Measurements from ENCODE around the gene REXO5.
"Not testable (repeated sequence)": the region's sequence is repeated elsewhere in the genome, so short reads cannot be mapped to it uniquely, and the experiment has no call there.

Gene REXO5

GRCh38 chr16:20806168-20807050, at the start of gene REXO5, which contains the start of gene ERI2:
REXO5 (plus strand) TSS chr16:20806527; CDS start chr16:20806954, 427 bp downstream.
ERI2 (minus strand) TSS chr16:20806472; CDS start chr16:20806430, 42 bp downstream.
- FAIRE-seq (peak; percentile 88), DNase-seq (ENCODE audit: extremely low spot score, insufficient read length, low read depth) (peak; percentile 87)

- FAIRE-seq (no peak), DNase-seq (ENCODE audit: extremely low spot score, insufficient read length, low read depth) (no peak)
Measured at GRCh38 chr16:20760346-20760745, 46.0 kb upstream of the REXO5 start.

GRCh38 chr16:20761175-20761574, 45.2 kb upstream of the REXO5 start:
- no peak for DNase-seq (ENCODE audit: extremely low spot score, insufficient read length, low read depth)
- FAIRE-seq, result no peak

- DNase-seq (ENCODE audit: extremely low spot score, insufficient read length, low read depth) (no peak), FAIRE-seq (no peak)
Measured at GRCh38 chr16:20762404-20763123, 43.8 kb upstream of the REXO5 start.

GRCh38 chr16:20763461-20764232, 42.7 kb upstream of the REXO5 start, which contains the start of gene ACSM3:
ACSM3 (plus strand) TSS chr16:20764014; CDS start chr16:20770035, 6,021 bp downstream.
- peak; percentile 73 for DNase-seq (ENCODE audit: extremely low spot score, insufficient read length, low read depth)
- peak; percentile 100 for FAIRE-seq

GRCh38 chr16:20764448-20764847, 41.9 kb upstream of the REXO5 start:
- DNase-seq (ENCODE audit: extremely low spot score, insufficient read length, low read depth); FAIRE-seq: not testable (repeated sequence)

GRCh38 chr16:20765732-20766131, 40.6 kb upstream of the REXO5 start:
- no peak for FAIRE-seq

GRCh38 chr16:20766294-20766693, 40.0 kb upstream of the REXO5 start:
- DNase-seq (ENCODE audit: extremely low spot score, insufficient read length, low read depth) (no peak), FAIRE-seq (no peak)

More at GRCh38 chr16:20765732-20766131, 40.6 kb upstream of the REXO5 start:
- DNase-seq (ENCODE audit: extremely low spot score, insufficient read length, low read depth), result no peak

- FAIRE-seq, result no peak
Measured at GRCh38 chr16:20767577-20767976, 38.8 kb upstream of the REXO5 start.

GRCh38 chr16:20768121-20768520, 38.2 kb upstream of the REXO5 start:
- DNase-seq (ENCODE audit: extremely low spot score, insufficient read length, low read depth) (no peak), FAIRE-seq (no peak)

More at GRCh38 chr16:20767577-20767976, 38.8 kb upstream of the REXO5 start:
- DNase-seq (ENCODE audit: extremely low spot score, insufficient read length, low read depth), result no peak

GRCh38 chr16:20768818-20769217, 37.5 kb upstream of the REXO5 start:
- DNase-seq (ENCODE audit: extremely low spot score, insufficient read length, low read depth) (no peak), FAIRE-seq (no peak)

- peak; percentile 9 for FAIRE-seq
Measured at GRCh38 chr16:20773679-20774078, 32.6 kb upstream of the REXO5 start.

GRCh38 chr16:20774703-20775362, 31.5 kb upstream of the REXO5 start:
- FAIRE-seq (peak; percentile 78), DNase-seq (ENCODE audit: extremely low spot score, insufficient read length, low read depth) (peak; percentile 30)

More at GRCh38 chr16:20773679-20774078, 32.6 kb upstream of the REXO5 start:
- DNase-seq (ENCODE audit: extremely low spot score, insufficient read length, low read depth), result no peak

GRCh38 chr16:20781697-20782096, 24.6 kb upstream of the REXO5 start:
- DNase-seq (ENCODE audit: extremely low spot score, insufficient read length, low read depth), result no peak
- FAIRE-seq, result no peak

- DNase-seq (ENCODE audit: extremely low spot score, insufficient read length, low read depth) (no peak), FAIRE-seq (no peak)
Measured at GRCh38 chr16:20782470-20782869, 23.9 kb upstream of the REXO5 start.

GRCh38 chr16:20784204-20784603, 22.1 kb upstream of the REXO5 start:
- FAIRE-seq, result no peak

GRCh38 chr16:20789130-20789529, 17.2 kb upstream of the REXO5 start:
- DNase-seq (ENCODE audit: extremely low spot score, insufficient read length, low read depth) (no peak), FAIRE-seq (no peak)

More at GRCh38 chr16:20784204-20784603, 22.1 kb upstream of the REXO5 start:
- DNase-seq (ENCODE audit: extremely low spot score, insufficient read length, low read depth), result no peak

GRCh38 chr16:20791923-20792612, 14.3 kb upstream of the REXO5 start:
- DNase-seq (ENCODE audit: extremely low spot score, insufficient read length, low read depth) (no peak), FAIRE-seq (no peak)

GRCh38 chr16:20798364-20798763, 8.0 kb upstream of the REXO5 start:
- FAIRE-seq, result no peak
- no peak for DNase-seq (ENCODE audit: extremely low spot score, insufficient read length, low read depth)
